Kidney (tissue), 14 donors: ENCODE results near the gene RHEX. TPM values are rescaled to one million over a fixed set of nuclear protein-coding genes. Genes with fewer than 3 reads are reported as not detected.
A peak's percentile ranks its signal among the peaks of the same experiment; 100 is the strongest.

ENCODE experiments used
- DNase-seq, 5 donors: peaks; one replicate each; pipeline ENCODE4 v3.0.0-alpha.2; 2013 to 2020
- FAIRE-seq: peaks from 2 replicates; lab custom pipeline; 2012; peaks lifted over from hg19 to GRCh38; lab: Jason Lieb, UNC
- H3K27ac ChIP-seq, 2 donors: one replicate each; pipeline ENCODE4 v1.7.0; 2013; ENCODE audit warnings: low read depth in 2 of 2, low read length in 2 of 2, inconsistent platforms in 1 of 2
- H3K27me3 ChIP-seq: one replicate; pipeline ENCODE4 v1.7.1; 2013; ENCODE audit warnings: low read length, inconsistent platforms; ENCODE audit not compliant: control insufficient read depth, insufficient read depth
- H3K36me3 ChIP-seq, 3 donors: one replicate each; pipeline versions ENCODE4 v1.7.0 to v1.7.1; 2013; ENCODE audit warnings: low read length in 3 of 3, control low read depth in 1 of 3, inconsistent platforms in 1 of 3; ENCODE audit not compliant: insufficient read depth in 3 of 3, control insufficient read depth in 2 of 3
- H3K4me1 ChIP-seq, 3 donors: one replicate each; pipeline versions ENCODE4 v1.7.0 to v1.7.1; 2013; ENCODE audit warnings: low read length in 3 of 3, inconsistent platforms in 1 of 3, low read depth in 1 of 3; ENCODE audit not compliant: control insufficient read depth in 2 of 3, insufficient read depth in 2 of 3
- H3K4me3 ChIP-seq, 3 donors: one replicate each; pipeline versions ENCODE4 v1.7.0 to v1.8.1; 2013; ENCODE audit warnings: low read length in 3 of 3, control low read depth in 1 of 3, inconsistent platforms in 1 of 3
- H3K9ac ChIP-seq, 3 donors: one replicate each; pipeline versions ENCODE4 v1.7.0 to v1.7.1; 2013; ENCODE audit warnings: low read length in 3 of 3, control low read depth in 1 of 3, inconsistent platforms in 1 of 3
- H3K9me3 ChIP-seq, 3 donors: one replicate each; pipeline versions ENCODE4 v1.7.0 to v1.7.1; 2013; ENCODE audit warnings: low read length in 3 of 3, control low read depth in 1 of 3, inconsistent platforms in 1 of 3; ENCODE audit not compliant: control insufficient read depth in 2 of 3, insufficient read depth in 1 of 3
- intact Hi-C: fragments of 100-400 bp; cut with DNase I; formaldehyde crosslinking; loops from one replicate; pipeline ENCODE4 v1.11.1; 2022
- polyA plus RNA-seq: library from polyadenylated mRNA; stranded (reverse); fragments of 350-450 nt; fragmentation: Illumina TruSeq; extraction: RNeasy Lipid Tissue Mini Kit (QIAGEN cat#74804); gene quantifications from one replicate; pipeline ENCODE4 v1.2.3, GENCODE V29; 2014; ENCODE audit warnings: low read depth, low replicate concordance; ENCODE audit not compliant: insufficient read depth
- total RNA-seq: library from RNA; stranded (reverse); fragmentation: NEBNext Ultra II Directional; extraction: Animal tissue kit (Norgen Biotek cat#: 25700); gene quantifications from one replicate; pipeline ENCODE4 v1.2.1, GENCODE V29; 2021
- TF ChIP-seq, protein P1 (sequence below): IDR thresholded peaks from 3 replicates; pipeline ENCODE4 v1.5.1; 2012; ENCODE audit warnings: mild to moderate bottlenecking, moderate library complexity, borderline replicate concordance; ENCODE audit not compliant: insufficient read depth; ENCODE audit errors: extremely low read depth
- donor health status: control.
- donor health status: control.
- donor health status: control.
- donor health status: control.
- donor health status: control.
- donor health status: DM: yes; HTN: yes; CAD: no.
- donor health status: Normal renal cell carcinoma (clear cell type).

RHEX gene
- total and polyA plus RNA-seq, 2 donors from 2014 or later, result 10.2 to 39.5 TPM

DNA sequence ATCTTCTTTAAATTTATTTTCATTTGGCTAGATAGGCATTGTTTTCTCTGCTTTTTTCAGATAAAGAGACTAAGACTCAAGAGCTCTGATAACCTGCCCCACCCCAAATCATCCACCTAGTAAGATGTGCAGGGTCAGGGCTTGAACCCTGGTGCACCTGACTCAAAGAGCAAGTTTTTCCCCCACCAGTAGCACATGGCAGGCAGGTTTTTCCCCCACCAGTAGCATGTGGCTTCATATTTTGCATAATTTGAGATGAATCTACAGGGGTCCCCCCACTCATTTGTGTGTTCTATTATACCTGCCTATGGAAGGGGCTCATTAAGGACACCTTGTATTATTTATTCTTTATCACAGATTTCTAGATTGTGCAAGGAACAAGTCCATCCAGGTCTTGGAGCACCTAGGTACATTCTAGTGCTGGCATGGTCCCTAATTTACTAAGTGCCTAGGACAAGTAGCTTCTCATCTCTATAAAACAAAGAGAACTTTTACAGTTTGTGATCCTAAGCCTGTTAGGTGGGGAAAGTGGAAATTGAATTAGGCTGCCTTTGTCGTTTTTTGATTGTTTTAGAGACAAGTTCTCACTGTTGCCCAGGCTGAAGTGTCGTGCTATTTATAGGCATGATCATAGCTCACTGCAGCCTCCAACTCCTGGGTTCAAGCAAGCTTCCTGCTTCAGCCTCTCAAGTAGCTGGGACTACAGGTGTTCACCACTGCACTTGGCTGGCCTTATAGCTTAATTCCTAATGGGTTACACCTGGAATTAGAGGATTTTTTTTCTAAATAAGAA, 16.1 kb upstream of the RHEX start:
- no peaks in the 10 kb centered on the region for H3K4me1 ChIP-seq
- TF ChIP-seq, protein P1, sequence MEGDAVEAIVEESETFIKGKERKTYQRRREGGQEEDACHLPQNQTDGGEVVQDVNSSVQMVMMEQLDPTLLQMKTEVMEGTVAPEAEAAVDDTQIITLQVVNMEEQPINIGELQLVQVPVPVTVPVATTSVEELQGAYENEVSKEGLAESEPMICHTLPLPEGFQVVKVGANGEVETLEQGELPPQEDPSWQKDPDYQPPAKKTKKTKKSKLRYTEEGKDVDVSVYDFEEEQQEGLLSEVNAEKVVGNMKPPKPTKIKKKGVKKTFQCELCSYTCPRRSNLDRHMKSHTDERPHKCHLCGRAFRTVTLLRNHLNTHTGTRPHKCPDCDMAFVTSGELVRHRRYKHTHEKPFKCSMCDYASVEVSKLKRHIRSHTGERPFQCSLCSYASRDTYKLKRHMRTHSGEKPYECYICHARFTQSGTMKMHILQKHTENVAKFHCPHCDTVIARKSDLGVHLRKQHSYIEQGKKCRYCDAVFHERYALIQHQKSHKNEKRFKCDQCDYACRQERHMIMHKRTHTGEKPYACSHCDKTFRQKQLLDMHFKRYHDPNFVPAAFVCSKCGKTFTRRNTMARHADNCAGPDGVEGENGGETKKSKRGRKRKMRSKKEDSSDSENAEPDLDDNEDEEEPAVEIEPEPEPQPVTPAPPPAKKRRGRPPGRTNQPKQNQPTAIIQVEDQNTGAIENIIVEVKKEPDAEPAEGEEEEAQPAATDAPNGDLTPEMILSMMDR, result no peak
- H3K27ac ChIP-seq, result no peak overlapping the region
- intact Hi-C loops, result no loop called here
- H3K36me3 ChIP-seq, result no peaks in the 10 kb centered on the region
- no peak overlapping the region for H3K9ac ChIP-seq
- no peak overlapping the region for H3K4me3 ChIP-seq
- no peak for FAIRE-seq
- DNase-seq, result no peak
- H3K27me3 ChIP-seq, result no peaks in the 10 kb centered on the region
- no peaks in the 10 kb centered on the region for H3K9me3 ChIP-seq

DNA sequence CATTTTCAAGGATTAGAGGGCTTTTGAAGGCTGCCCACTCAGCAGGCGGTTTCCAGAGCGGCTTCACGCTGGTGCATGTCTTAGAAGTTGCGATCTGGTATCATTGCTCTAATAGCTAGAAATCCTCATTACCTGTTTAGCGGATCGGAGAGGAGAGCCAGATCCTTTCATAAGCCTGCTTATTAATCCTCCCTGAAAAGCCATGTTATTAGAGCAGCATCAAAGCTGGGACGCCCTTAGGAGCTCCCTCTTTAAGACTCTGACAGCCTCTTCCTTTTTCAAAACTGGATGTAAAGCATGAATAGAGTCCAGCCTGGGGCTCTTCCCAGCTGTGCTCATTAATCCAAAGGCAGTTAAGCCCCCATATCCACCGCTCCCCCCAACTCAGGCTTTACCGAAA, 15.4 kb upstream of the RHEX start:
- Histone ChIP-seq H3K9ac (no peak overlapping the region), H3K9me3 (no peaks in the 10 kb centered on the region), H3K27ac (no peak overlapping the region), H3K4me1 (no peaks in the 10 kb centered on the region), H3K4me3 (no peak overlapping the region), H3K36me3 (no peaks in the 10 kb centered on the region), H3K27me3 (no peaks in the 10 kb centered on the region)
- TF ChIP-seq, protein P1, result no peak
- DNase-seq (peak in 1 of 5 donors; percentile 18), FAIRE-seq (no peak)
- intact Hi-C loops, result no loop called here

DNA sequence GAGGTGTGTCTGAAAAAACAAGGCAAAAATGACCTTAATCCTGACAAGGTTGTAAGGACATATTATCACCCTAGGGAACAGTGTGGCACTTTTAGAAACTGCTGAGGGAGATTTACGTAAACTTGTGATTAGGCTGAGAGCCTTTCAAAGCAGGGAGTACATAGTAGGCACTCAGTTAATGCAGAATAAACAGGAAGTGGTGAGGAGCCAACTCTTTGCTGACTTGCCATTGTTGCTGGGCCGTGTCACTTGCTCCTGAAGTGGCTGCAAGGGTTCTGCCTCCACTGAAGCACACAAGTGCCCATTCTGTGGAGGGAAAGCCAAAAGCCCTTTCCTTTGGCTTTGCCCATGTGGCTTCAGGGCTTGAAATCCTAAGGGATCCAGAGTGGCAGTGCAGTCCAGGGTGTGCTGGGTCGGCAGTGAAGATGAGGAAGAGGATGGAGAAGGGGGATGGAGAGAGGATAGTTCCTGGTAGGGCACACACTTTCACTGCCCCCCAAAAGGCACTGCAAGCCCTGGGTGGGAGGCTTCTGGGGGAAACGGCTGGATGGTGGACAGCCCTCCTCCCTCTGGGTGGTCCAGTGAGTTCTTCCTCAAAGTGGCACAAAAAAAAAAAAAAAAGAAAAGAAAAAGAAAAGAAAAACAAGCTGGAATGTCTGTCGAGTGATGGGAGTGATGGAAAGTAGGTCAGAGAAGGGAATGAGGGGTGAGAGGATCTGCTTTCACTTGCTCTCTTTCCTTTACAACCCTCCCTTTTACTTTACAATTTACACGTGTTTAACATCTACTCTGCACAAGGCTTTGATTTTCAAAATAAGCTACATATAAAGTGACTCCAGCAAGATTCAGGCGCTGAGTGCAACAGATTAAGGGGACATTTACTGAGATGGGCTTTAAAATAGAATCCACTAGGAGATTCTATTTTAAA, 13.7 kb upstream of the RHEX start:
- H3K27me3 ChIP-seq, result no peaks in the 10 kb centered on the region
- no peak overlapping the region for H3K4me3 ChIP-seq
- TF ChIP-seq, protein P1, result no peak
- H3K27ac ChIP-seq, result no peak overlapping the region
- no peak overlapping the region for H3K9ac ChIP-seq
- no peak for FAIRE-seq
- no peaks in the 10 kb centered on the region for H3K9me3 ChIP-seq
- DNase-seq, result peak in 3 of 5 donors; percentile 26 to 75 (median 74)
- H3K36me3 ChIP-seq, result no peaks in the 10 kb centered on the region
- intact Hi-C loops, result no loop called here
- no peaks in the 10 kb centered on the region for H3K4me1 ChIP-seq
